Measurements from ENCODE around the gene IHH.

Gene IHH

DNA sequence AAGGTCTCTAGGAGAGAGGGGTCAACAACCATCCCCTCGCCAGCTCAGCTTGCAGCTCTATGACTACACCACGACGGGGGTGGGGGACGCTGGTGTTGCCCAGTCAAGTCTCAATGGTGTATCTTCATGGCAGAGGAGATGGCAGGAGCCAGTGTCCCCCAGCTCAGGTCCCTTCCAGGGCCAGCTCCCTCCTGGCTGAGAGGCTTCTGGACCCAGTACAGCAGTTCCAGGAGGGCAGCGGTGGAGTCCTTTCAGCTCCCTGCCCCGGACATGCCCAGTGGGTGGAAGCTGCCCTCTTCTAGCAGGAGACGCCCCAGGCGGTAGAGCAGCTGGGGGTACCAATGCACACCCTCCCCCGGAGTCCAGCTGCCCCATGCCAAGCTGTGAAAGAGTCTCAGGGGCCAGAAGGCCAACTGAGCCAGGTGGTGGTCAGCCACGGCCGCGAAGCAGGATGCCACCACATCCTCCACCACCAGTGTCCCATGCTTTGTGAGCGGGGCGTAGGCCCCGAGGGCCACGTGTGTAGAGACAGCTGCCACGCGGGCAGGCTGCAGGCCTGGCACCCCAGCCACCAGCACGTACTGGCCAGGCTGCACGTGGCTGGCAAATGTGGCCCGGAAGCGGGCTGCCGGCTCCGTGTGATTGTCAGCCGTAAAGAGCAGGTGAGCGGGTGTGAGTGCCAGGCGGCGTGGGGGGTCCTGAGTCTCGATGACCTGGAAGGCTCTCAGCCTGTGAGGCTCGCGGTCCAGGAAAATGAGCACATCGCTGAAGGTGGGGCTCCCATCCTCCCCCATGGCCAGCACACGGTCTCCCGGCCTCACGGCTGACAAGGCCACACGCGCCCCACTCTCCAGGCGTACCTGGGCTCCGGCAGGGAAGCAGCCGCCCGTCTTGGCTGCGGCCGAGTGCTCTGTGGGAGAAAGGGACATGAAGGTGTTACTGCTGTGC is 5.5 kb downstream of the IHH start:
- Histone ChIP-seq H3K4me1 (ENCODE audit: control insufficient read depth, insufficient read depth, low read length) (peaks cover 39% of the 10 kb centered on the region), H3K27me3 (ENCODE audit: control insufficient read depth, insufficient read depth, low read length) (peaks cover 40% of the 10 kb centered on the region), H3K36me3 (ENCODE audit: control insufficient read depth, insufficient read depth, low read length) (peaks cover 5% of the 10 kb centered on the region), H3K9ac (ENCODE audit: low read length) (no peak overlapping the region), H3K9me3 (ENCODE audit: control insufficient read depth, low read length) (no peaks in the 10 kb centered on the region), H3K4me3 (ENCODE audit: low read length) (no peak overlapping the region)

GRCh38 chr2:219049282-219049681 is 11.4 kb downstream of the IHH start:
- Histone ChIP-seq H3K9ac (ENCODE audit: low read length) (no peak overlapping the region), H3K36me3 (ENCODE audit: control insufficient read depth, insufficient read depth, low read length) (no peaks in the 10 kb centered on the region), H3K4me3 (ENCODE audit: low read length) (no peak overlapping the region), H3K27me3 (ENCODE audit: control insufficient read depth, insufficient read depth, low read length) (no peaks in the 10 kb centered on the region), H3K4me1 (ENCODE audit: control insufficient read depth, insufficient read depth, low read length) (peaks cover 18% of the 10 kb centered on the region), H3K9me3 (ENCODE audit: control insufficient read depth, low read length) (no peaks in the 10 kb centered on the region)

DNA sequence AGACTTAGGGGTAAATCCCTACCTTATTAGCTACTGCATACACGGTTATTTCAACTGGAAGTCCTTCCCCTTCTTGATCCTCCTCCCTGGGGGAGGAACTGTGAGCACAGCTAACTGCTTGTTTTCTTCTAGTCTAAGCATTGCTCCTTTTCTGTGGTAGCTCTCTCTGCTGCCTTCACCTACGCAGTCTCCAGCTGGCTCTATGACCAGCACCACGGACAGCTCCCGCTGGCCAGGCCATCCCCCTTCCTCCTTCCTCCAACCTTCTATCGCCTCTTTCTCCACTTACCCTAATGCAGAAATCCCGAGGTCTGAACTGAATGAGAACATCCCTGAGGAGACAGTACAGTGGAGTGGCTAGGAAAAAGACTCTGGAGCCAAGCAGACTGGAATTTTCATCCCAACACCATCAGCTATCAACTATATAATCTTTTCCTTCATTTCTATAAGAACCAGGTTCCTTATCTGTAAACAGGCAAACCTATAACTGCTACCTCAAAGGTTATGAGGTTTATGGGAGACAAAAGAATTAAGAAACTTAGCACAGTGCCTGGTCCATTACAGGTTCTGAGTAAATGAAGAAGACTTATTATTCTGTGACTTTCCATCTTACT is 14.7 kb downstream of the IHH start:
- no peak overlapping the region for H3K4me3 ChIP-seq (ENCODE audit: low read length)
- H3K9ac ChIP-seq (ENCODE audit: low read length) = no peak overlapping the region
- no peaks in the 10 kb centered on the region for H3K36me3 ChIP-seq (ENCODE audit: control insufficient read depth, insufficient read depth, low read length)
- peaks cover 24% of the 10 kb centered on the region for H3K4me1 ChIP-seq (ENCODE audit: control insufficient read depth, insufficient read depth, low read length)
- H3K27me3 ChIP-seq (ENCODE audit: control insufficient read depth, insufficient read depth, low read length) = peaks cover 3% of the 10 kb centered on the region
- no peaks in the 10 kb centered on the region for H3K9me3 ChIP-seq (ENCODE audit: control insufficient read depth, low read length)

DNA sequence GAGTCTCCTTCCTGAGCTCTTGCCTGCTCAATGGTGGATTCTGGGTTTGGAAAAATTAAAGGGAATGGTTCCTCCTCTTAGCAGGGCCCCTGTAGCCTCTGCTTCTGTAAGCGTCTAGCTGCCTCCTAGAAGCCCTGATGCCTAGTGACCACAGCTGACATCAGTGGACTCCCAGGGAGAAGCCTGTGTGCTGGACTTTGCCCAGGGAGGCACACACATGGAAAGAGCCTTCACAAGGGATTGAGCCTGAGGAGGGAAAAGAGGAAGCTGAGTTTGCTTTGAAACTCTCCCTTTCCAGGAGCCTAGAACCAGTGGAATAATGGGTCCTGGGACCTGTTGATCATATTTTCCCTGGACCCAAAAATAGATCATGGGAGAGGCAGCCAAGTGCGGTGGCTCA is 18.0 kb downstream of the IHH start:
- Histone ChIP-seq H3K27me3 (ENCODE audit: control insufficient read depth, insufficient read depth, low read length) (peaks cover 3% of the 10 kb centered on the region), H3K4me3 (ENCODE audit: low read length) (no peak overlapping the region), H3K4me1 (ENCODE audit: control insufficient read depth, insufficient read depth, low read length) (peaks cover 20% of the 10 kb centered on the region), H3K9ac (ENCODE audit: low read length) (no peak overlapping the region), H3K36me3 (ENCODE audit: control insufficient read depth, insufficient read depth, low read length) (no peaks in the 10 kb centered on the region), H3K9me3 (ENCODE audit: control insufficient read depth, low read length) (no peaks in the 10 kb centered on the region)

- Histone ChIP-seq H3K4me1 (ENCODE audit: control insufficient read depth, insufficient read depth, low read length) (peaks cover 25% of the 10 kb centered on the region), H3K27me3 (ENCODE audit: control insufficient read depth, insufficient read depth, low read length) (peaks cover 3% of the 10 kb centered on the region), H3K9ac (ENCODE audit: low read length) (no peak overlapping the region), H3K36me3 (ENCODE audit: control insufficient read depth, insufficient read depth, low read length) (no peaks in the 10 kb centered on the region), H3K9me3 (ENCODE audit: control insufficient read depth, low read length) (no peaks in the 10 kb centered on the region), H3K4me3 (ENCODE audit: low read length) (no peak overlapping the region)
Measured at GRCh38 chr2:219042157-219042556, 18.6 kb downstream of the IHH start.

GRCh38 chr2:219041252-219041651 is 19.5 kb downstream of the IHH start, which contains the start of gene CFAP65:
TSS of gene CFAP65 (minus strand) at chr2:219041516. CDS start at chr2:219039048, 2,468 bp downstream.
- H3K27me3 ChIP-seq (ENCODE audit: control insufficient read depth, insufficient read depth, low read length) = peaks cover 3% of the 10 kb centered on the region
- no peaks in the 10 kb centered on the region for H3K9me3 ChIP-seq (ENCODE audit: control insufficient read depth, low read length)
- peaks cover 25% of the 10 kb centered on the region for H3K4me1 ChIP-seq (ENCODE audit: control insufficient read depth, insufficient read depth, low read length)
- no peaks in the 10 kb centered on the region for H3K36me3 ChIP-seq (ENCODE audit: control insufficient read depth, insufficient read depth, low read length)
- H3K4me3 ChIP-seq (ENCODE audit: low read length) = no peak within 1 kb of the TSS
- no peak within 1 kb of the TSS for H3K9ac ChIP-seq (ENCODE audit: low read length)

GRCh38 chr2:219038600-219038999 is 22.1 kb downstream of the IHH start:
- no peak overlapping the region for H3K9ac ChIP-seq (ENCODE audit: low read length)
- H3K27me3 ChIP-seq (ENCODE audit: control insufficient read depth, insufficient read depth, low read length) = peaks cover 3% of the 10 kb centered on the region
- no peaks in the 10 kb centered on the region for H3K36me3 ChIP-seq (ENCODE audit: control insufficient read depth, insufficient read depth, low read length)
- H3K4me3 ChIP-seq (ENCODE audit: low read length) = no peak overlapping the region
- H3K9me3 ChIP-seq (ENCODE audit: control insufficient read depth, low read length) = no peaks in the 10 kb centered on the region
- peaks cover 25% of the 10 kb centered on the region for H3K4me1 ChIP-seq (ENCODE audit: control insufficient read depth, insufficient read depth, low read length)

- peaks cover 23% of the 10 kb centered on the region for H3K4me1 ChIP-seq (ENCODE audit: control insufficient read depth, insufficient read depth, low read length)
- H3K27me3 ChIP-seq (ENCODE audit: control insufficient read depth, insufficient read depth, low read length) = peaks cover 3% of the 10 kb centered on the region
- no peaks in the 10 kb centered on the region for H3K9me3 ChIP-seq (ENCODE audit: control insufficient read depth, low read length)
Measured at GRCh38 chr2:219037783-219038499, 22.8 kb downstream of the IHH start.

GRCh38 chr2:219035942-219036341 is 24.8 kb downstream of the IHH start:
- no peak overlapping the region for H3K9ac ChIP-seq (ENCODE audit: low read length)
- H3K4me1 ChIP-seq (ENCODE audit: control insufficient read depth, insufficient read depth, low read length) = peaks cover 19% of the 10 kb centered on the region
- no peak overlapping the region for H3K4me3 ChIP-seq (ENCODE audit: low read length)
- no peaks in the 10 kb centered on the region for H3K27me3 ChIP-seq (ENCODE audit: control insufficient read depth, insufficient read depth, low read length)
- no peaks in the 10 kb centered on the region for H3K9me3 ChIP-seq (ENCODE audit: control insufficient read depth, low read length)
- no peaks in the 10 kb centered on the region for H3K36me3 ChIP-seq (ENCODE audit: control insufficient read depth, insufficient read depth, low read length)

More at GRCh38 chr2:219037783-219038499, 22.8 kb downstream of the IHH start:
- no peak overlapping the region for H3K4me3 ChIP-seq (ENCODE audit: low read length)
- H3K9ac ChIP-seq (ENCODE audit: low read length) = no peak overlapping the region
- no peaks in the 10 kb centered on the region for H3K36me3 ChIP-seq (ENCODE audit: control insufficient read depth, insufficient read depth, low read length)

DNA sequence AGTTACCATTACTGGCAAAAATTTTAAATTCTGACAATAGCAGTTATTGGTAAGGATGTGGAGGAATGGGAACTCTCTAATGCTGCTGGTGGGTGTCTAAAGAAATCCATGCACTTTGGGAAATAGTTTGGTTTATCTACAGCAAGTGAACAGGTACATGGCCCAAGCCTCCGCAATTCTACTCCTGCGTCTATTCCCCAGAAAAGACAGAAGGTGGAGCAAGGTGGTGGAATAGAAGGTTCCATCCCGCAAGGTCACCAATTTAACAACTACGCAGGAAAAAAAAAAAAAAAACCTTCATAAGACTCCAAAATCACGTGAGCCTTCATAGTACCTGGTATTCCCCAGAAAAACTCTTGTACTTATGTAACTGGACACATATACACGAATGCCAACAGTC is 25.9 kb downstream of the IHH start:
- Histone ChIP-seq H3K9ac (ENCODE audit: low read length) (no peak overlapping the region), H3K27me3 (ENCODE audit: control insufficient read depth, insufficient read depth, low read length) (no peaks in the 10 kb centered on the region), H3K4me1 (ENCODE audit: control insufficient read depth, insufficient read depth, low read length) (peaks cover 19% of the 10 kb centered on the region), H3K4me3 (ENCODE audit: low read length) (no peak overlapping the region), H3K36me3 (ENCODE audit: control insufficient read depth, insufficient read depth, low read length) (no peaks in the 10 kb centered on the region), H3K9me3 (ENCODE audit: control insufficient read depth, low read length) (no peaks in the 10 kb centered on the region)

GRCh38 chr2:219032051-219032745 is 28.5 kb downstream of the IHH start:
- Histone ChIP-seq H3K9me3 (ENCODE audit: control insufficient read depth, low read length) (no peaks in the 10 kb centered on the region), H3K36me3 (ENCODE audit: control insufficient read depth, insufficient read depth, low read length) (no peaks in the 10 kb centered on the region), H3K4me3 (ENCODE audit: low read length) (no peak overlapping the region), H3K27me3 (ENCODE audit: control insufficient read depth, insufficient read depth, low read length) (peaks cover 3% of the 10 kb centered on the region), H3K4me1 (ENCODE audit: control insufficient read depth, insufficient read depth, low read length) (no peaks in the 10 kb centered on the region), H3K9ac (ENCODE audit: low read length) (no peak overlapping the region)
